CD14-positive monocyte (primary cell): ENCODE data around the gene LRRC43. TPM values are rescaled to one million over a fixed set of nuclear protein-coding genes. Genes with fewer than 3 reads are reported as not detected.

Experiments used
- DNase-seq, 3 donors: peaks; one replicate each; pipeline ENCODE4 v3.0.0-alpha.2; 2011 to 2022
- H2AFZ ChIP-seq: 2 replicates; pipeline ENCODE4 v1.6.0; 2012; ENCODE audit warnings: mild to moderate bottlenecking, low read depth, low read length, inconsistent platforms; ENCODE audit not compliant: insufficient read depth, poor library complexity, severe bottlenecking
- H3K27ac ChIP-seq, 2 donors: 1 replicate in 1 of 2; 2 replicates in 1 of 2; pipeline ENCODE4 v1.5.1; 2012 to 2013; ENCODE audit warnings: low read length in 2 of 2, control low read depth in 1 of 2, inconsistent platforms in 1 of 2, low read depth in 1 of 2, mild to moderate bottlenecking in 1 of 2
- H3K27me3 ChIP-seq, 2 donors: one replicate each; pipeline versions ENCODE4 v1.6.0 to v1.6.1; 2011 to 2013; ENCODE audit warnings: low read length in 2 of 2; ENCODE audit not compliant: control insufficient read depth in 2 of 2, insufficient read depth in 2 of 2
- H3K36me3 ChIP-seq, 2 donors: replicated peaks in 1 of 2; 1 replicate in 1 of 2; 2 replicates in 1 of 2; pipeline versions ENCODE4 v1.5.1 to v1.6.1; 2012 to 2013; ENCODE audit warnings: low read length in 2 of 2, control low read depth in 1 of 2, inconsistent platforms in 1 of 2, mild to moderate bottlenecking in 1 of 2; ENCODE audit not compliant: insufficient read depth in 2 of 2, control insufficient read depth in 1 of 2
- H3K4me1 ChIP-seq, 2 donors: 1 replicate in 1 of 2; 2 replicates in 1 of 2; pipeline versions ENCODE4 v1.5.1 to v1.6.1; 2012 to 2013; ENCODE audit warnings: low read length in 2 of 2, control low read depth in 1 of 2, inconsistent platforms in 1 of 2, mild to moderate bottlenecking in 1 of 2, moderate library complexity in 1 of 2; ENCODE audit not compliant: insufficient read depth in 2 of 2, control insufficient read depth in 1 of 2
- H3K4me2 ChIP-seq: replicated peaks from 2 replicates; pipeline ENCODE3; 2012; ENCODE audit warnings: low read length, moderate library complexity, mild to moderate bottlenecking; ENCODE audit not compliant: poor library complexity, severe bottlenecking; ENCODE audit errors: extremely low read depth
- H3K4me3 ChIP-seq, 3 experiments: fragments of 200-600 bp in 1 of 3; sonication (generic) in 1 of 3; replicated peaks in 1 of 3; 1 replicate in 2 of 3; 2 replicates in 1 of 3; pipeline ENCODE4 v1.5.1; 2011 to 2013; ENCODE audit warnings: low read length in 3 of 3, mild to moderate bottlenecking in 3 of 3, control low read depth in 2 of 3, low read depth in 2 of 3, inconsistent platforms in 1 of 3, moderate library complexity in 1 of 3
- H3K79me2 ChIP-seq: 2 replicates; pipeline ENCODE4 v1.6.0; 2012; ENCODE audit warnings: mild to moderate bottlenecking, control low read depth, inconsistent platforms, low read length, moderate library complexity; ENCODE audit not compliant: insufficient read depth
- H3K9ac ChIP-seq: 2 replicates; pipeline ENCODE4 v1.6.0; 2017; ENCODE audit warnings: low read length, mild to moderate bottlenecking; ENCODE audit not compliant: insufficient read depth, poor library complexity, severe bottlenecking
- H3K9me3 ChIP-seq, 2 donors: replicated peaks in 1 of 2; 1 replicate in 1 of 2; 2 replicates in 1 of 2; pipeline versions ENCODE4 v1.5.1 to v1.6.1; 2012 to 2013; ENCODE audit warnings: low read length in 2 of 2, control low read depth in 1 of 2; ENCODE audit not compliant: control insufficient read depth in 1 of 2, insufficient read depth in 1 of 2
- H4K20me1 ChIP-seq: 2 replicates; pipeline ENCODE4 v1.6.0; 2012; ENCODE audit warnings: mild to moderate bottlenecking, low read length, control low read depth, moderate library complexity; ENCODE audit not compliant: insufficient read depth
- H3K27ac Mint-ChIP-seq, 7 donors: one replicate each; pipeline ENCODE4 v1.8.0; 2020; ENCODE audit warnings: mild to moderate bottlenecking in 7 of 7, mixed read lengths in 7 of 7, moderate library complexity in 6 of 7, inconsistent platforms in 2 of 7
- H3K27me3 Mint-ChIP-seq, 3 donors: one replicate each; pipeline ENCODE4 v1.8.0; 2021 to 2022; ENCODE audit warnings: low read depth in 3 of 3, mild to moderate bottlenecking in 3 of 3, mixed read lengths in 3 of 3, moderate library complexity in 3 of 3, inconsistent platforms in 1 of 3
- H3K36me3 Mint-ChIP-seq, 2 donors: one replicate each; pipeline ENCODE4 v1.8.0; 2020; ENCODE audit warnings: mixed read lengths in 2 of 2, inconsistent platforms in 1 of 2, mild to moderate bottlenecking in 1 of 2
- H3K4me1 Mint-ChIP-seq: one replicate; pipeline ENCODE4 v1.8.0; 2020; ENCODE audit warnings: mild to moderate bottlenecking, mixed read lengths
- H3K4me3 Mint-ChIP-seq, 2 donors: one replicate each; pipeline ENCODE4 v1.8.0; 2020; ENCODE audit warnings: mild to moderate bottlenecking in 2 of 2, mixed read lengths in 2 of 2, moderate library complexity in 1 of 2
- H3K9me3 Mint-ChIP-seq, 7 donors: one replicate each; pipeline ENCODE4 v1.8.0; 2020 to 2022; ENCODE audit warnings: mixed read lengths in 7 of 7, mild to moderate bottlenecking in 6 of 7, moderate library complexity in 6 of 7, inconsistent platforms in 2 of 7
- CTCF ChIP-seq: fragments of 200-600 bp; IDR thresholded peaks from one replicate; pipeline ENCODE4 v1.8.0; 2022; ENCODE audit warnings: antibody characterized with exemption, mild to moderate bottlenecking
- WGBS: methylation state at CpG from one replicate; pipeline ENCODE4 v1.1.5; 2013; ENCODE audit warnings: missing lambda C conversion rate; ENCODE audit not compliant: insufficient coverage; 5-methylcytosine and 5-hydroxymethylcytosine counted together
- intact Hi-C, 2 donors: fragments of 100-400 bp; cut with micrococcal nuclease; formaldehyde crosslinking; loops; one replicate each; pipeline versions ENCODE4 v1.15.0 to v1.15.1; 2023
- polyA plus RNA-seq, 3 donors: library from polyadenylated mRNA; depleted of rRNA in 1 of 3; unstranded in 2 of 3; stranded (reverse) in 1 of 3; fragments of 300-500 nt in 2 of 3; fragments of >200 nt in 1 of 3; fragmentation: Illumina TruSeq in 2 of 3; gene quantifications; 1 replicate in 2 of 3; 2 replicates in 1 of 3; pipeline ENCODE4 v1.2.3, GENCODE V29; 2012 to 2021

The LRRC43 gene
- polyA plus RNA-seq, 3 donors = 0.19 TPM; not detected in 2

DNA sequence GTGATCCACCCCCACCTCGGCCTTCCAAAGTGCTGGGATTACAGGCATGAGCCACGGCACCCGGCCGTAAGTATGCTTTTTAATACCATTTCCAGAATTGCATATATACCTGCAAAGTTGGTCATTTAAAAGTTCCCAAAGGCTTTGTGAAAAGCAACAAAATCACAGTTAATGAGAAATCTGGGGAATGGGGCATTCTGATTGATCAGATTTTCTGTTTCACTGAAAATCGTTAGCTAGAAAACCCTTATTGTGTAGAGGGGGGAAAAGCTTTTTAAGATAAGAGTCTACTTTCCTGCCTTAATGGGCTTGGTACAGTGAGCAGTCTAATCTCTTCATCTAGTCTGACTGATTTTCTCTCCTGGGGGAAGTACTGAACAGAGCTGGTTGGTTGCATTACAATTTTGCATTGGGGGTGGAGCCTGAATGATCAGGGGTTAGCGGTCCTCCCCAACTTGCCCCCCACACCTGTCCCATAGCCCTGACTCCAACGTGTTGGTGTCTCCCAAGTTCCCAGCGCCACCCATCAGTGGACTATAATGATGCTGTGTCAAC lies 32.7 kb upstream of the LRRC43 start:
- no peaks in the 10 kb centered on the region for H3K79me2 ChIP-seq
- H3K27me3 ChIP-seq = no peaks in the 10 kb centered on the region
- no peak overlapping the region for H2AFZ ChIP-seq
- H3K27ac ChIP-seq = no peak overlapping the region
- TF ChIP-seq CTCF = no peak
- Mint-ChIP-seq H3K4me1 (peaks cover 7% of the 10 kb centered on the region), H3K27me3 (peaks cover 1 to 12% (median 7%) of the 10 kb centered on the region in 3 donors), H3K9me3 (no peaks in the 10 kb centered on the region), H3K36me3 (peaks cover 0 to 3% of the 10 kb centered on the region in 2 donors), H3K4me3 (peak overlapping the region in 1 of 2 donors; percentile 13), H3K27ac (no peak overlapping the region)
- no peak overlapping the region for H3K4me3 ChIP-seq
- H3K4me1 ChIP-seq = no peaks in the 10 kb centered on the region
- H3K4me2 ChIP-seq = no peak overlapping the region
- no CpG with 5 or more reads among the region's 8 CpGs for WGBS
- no peak overlapping the region for H3K9ac ChIP-seq
- no peak for DNase-seq
- H3K9me3 ChIP-seq = no peaks in the 10 kb centered on the region
- intact Hi-C loops = no loop called here
- H3K36me3 ChIP-seq = no peaks in the 10 kb centered on the region
- H4K20me1 ChIP-seq = peaks cover 36% of the 10 kb centered on the region

GRCh38 chr12:122152754-122153153 lies 30.2 kb upstream of the LRRC43 start:
- Histone ChIP-seq H4K20me1 (peaks cover 10% of the 10 kb centered on the region), H3K9me3 (no peaks in the 10 kb centered on the region), H3K4me3 (no peak overlapping the region), H3K36me3 (no peaks in the 10 kb centered on the region), H3K4me2 (no peak overlapping the region), H3K4me1 (no peaks in the 10 kb centered on the region), H2AFZ (no peak overlapping the region), H3K27ac (no peak overlapping the region), H3K79me2 (no peaks in the 10 kb centered on the region), H3K9ac (no peak overlapping the region), H3K27me3 (no peaks in the 10 kb centered on the region)
- TF ChIP-seq CTCF = no peak
- DNase-seq = no peak
- Mint-ChIP-seq H3K36me3 (no peaks in the 10 kb centered on the region), H3K4me3 (peak overlapping the region in 1 of 2 donors; percentile 17), H3K4me1 (peaks cover 7% of the 10 kb centered on the region), H3K27me3 (peaks cover 1 to 12% (median 10%) of the 10 kb centered on the region in 3 donors), H3K27ac (peak overlapping the region in 1 of 7 donors; percentile 5), H3K9me3 (no peaks in the 10 kb centered on the region)
- intact Hi-C loops = no loop called here
- 100% methylated on average over 6 of the region's 9 CpGs for WGBS
